HepG2 (cell line): ENCODE results near the gene SUPT6H. TPM values are rescaled to one million over a fixed set of nuclear protein-coding genes. Genes with fewer than 3 reads are reported as not detected.

Source experiments
- DPF2 ChIP-seq: sonication (generic); formaldehyde crosslinking; IDR thresholded peaks from 2 replicates; pipeline ENCODE4 v1.4.0; 2020; ENCODE audit warnings: mild to moderate bottlenecking, low read depth, missing genetic modification reagents, borderline replicate concordance
- E2F1 ChIP-seq: sonication (generic); formaldehyde crosslinking; IDR thresholded peaks from 2 replicates; pipeline ENCODE4 v1.5.0; 2020; ENCODE audit warnings: missing genetic modification reagents
- FLYWCH1 ChIP-seq: sonication (generic); formaldehyde crosslinking; IDR thresholded peaks from 2 replicates; pipeline ENCODE4 v1.8.1; 2023; ENCODE audit warnings: mild to moderate bottlenecking, missing genetic modification reagents
- HOXA5 ChIP-seq: sonication (generic); formaldehyde crosslinking; IDR thresholded peaks from 2 replicates; pipeline ENCODE4 v1.4.0; 2020; ENCODE audit warnings: missing genetic modification reagents
- KLF12 ChIP-seq: sonication (generic); formaldehyde crosslinking; IDR thresholded peaks from 2 replicates; pipeline ENCODE4 v1.4.0; 2020; ENCODE audit warnings: missing genetic modification reagents, borderline replicate concordance
- KLF15 ChIP-seq: sonication (generic); formaldehyde crosslinking; IDR thresholded peaks from 2 replicates; pipeline ENCODE4 v1.8.1; 2023; ENCODE audit warnings: borderline replicate concordance, mild to moderate bottlenecking, inconsistent platforms, missing genetic modification reagents, mixed read lengths
- MAF1 ChIP-seq: sonication (generic); formaldehyde crosslinking; IDR thresholded peaks from 2 replicates; pipeline ENCODE4 v1.5.0; 2020; ENCODE audit warnings: missing genetic modification reagents, borderline replicate concordance
- MAZ ChIP-seq, 2 experiments: sonication (generic) in 1 of 2; formaldehyde crosslinking in 1 of 2; IDR thresholded peaks; 2 replicates each; pipeline versions ENCODE4 v1.5.0 to v1.6.1; 2012 to 2020; ENCODE audit warnings: low read depth in 2 of 2, mild to moderate bottlenecking in 2 of 2, borderline replicate concordance in 1 of 2, improper control_type of control experiment in 1 of 2, low read length in 1 of 2, missing genetic modification reagents in 1 of 2, moderate library complexity in 1 of 2
- MEIS2 ChIP-seq: sonication (generic); formaldehyde crosslinking; IDR thresholded peaks from 2 replicates; pipeline ENCODE4 v1.9.0; 2021; ENCODE audit warnings: mild to moderate bottlenecking, missing genetic modification reagents
- POLR2A ChIP-seq, 2 experiments: IDR thresholded peaks; 2 replicates each; pipeline ENCODE4 v1.6.1; 2011; ENCODE audit warnings: low read depth in 2 of 2, low read length in 2 of 2, mild to moderate bottlenecking in 1 of 2, moderate library complexity in 1 of 2; ENCODE audit not compliant: insufficient read depth in 1 of 2
- PTBP1 ChIP-seq: fragments of 200-400 bp; formaldehyde crosslinking; IDR thresholded peaks from 2 replicates; pipeline ENCODE4 v1.6.1; 2018; ENCODE audit warnings: low read length, low read depth; ENCODE audit not compliant: poor library complexity, severe bottlenecking
- ZFAT ChIP-seq: sonication (generic); formaldehyde crosslinking; conservative IDR thresholded peaks from 2 replicates; pipeline ENCODE4 v1.8.1; 2023; ENCODE audit warnings: missing genetic modification reagents, inconsistent platforms
- ZNF235 ChIP-seq: sonication (generic); formaldehyde crosslinking; IDR thresholded peaks from 2 replicates; pipeline ENCODE4 v1.8.1; 2023; ENCODE audit warnings: mild to moderate bottlenecking, missing genetic modification reagents, borderline replicate concordance
- ZNF782 ChIP-seq: sonication (generic); formaldehyde crosslinking; IDR thresholded peaks from 2 replicates; pipeline ENCODE4 v1.4.0; 2020; ENCODE audit warnings: missing genetic modification reagents, mild to moderate bottlenecking, borderline replicate concordance
- polyA plus RNA-seq, 8 experiments: library from polyadenylated mRNA; depleted of rRNA in 3 of 8; stranded (reverse) in 7 of 8; unstranded in 1 of 8; fragments of >200 nt; fragmentation: Illumina TruSeq in 4 of 8; extraction: Trizol in 4 of 8; gene quantifications; 2 replicates each; pipeline versions ENCODE4 v1.2.1 to v1.2.3, GENCODE V29; 2011 to 2016; ENCODE audit warnings: low read depth in 4 of 8, missing spikeins in 1 of 8, mixed read lengths in 1 of 8; ENCODE audit not compliant: insufficient read depth in 1 of 8
- total RNA-seq, 5 experiments: library from RNA; depleted of rRNA; stranded (reverse); fragments of >200 nt; fragmentation: Illumina TruSeq; extraction: Trizol; gene quantifications; 2 replicates each; pipeline ENCODE4 v1.2.3, GENCODE V29; 2016; ENCODE audit warnings: low read depth in 1 of 5
- TF ChIP-seq, protein P1 (sequence below): IDR thresholded peaks from 2 replicates; pipeline ENCODE4 v1.6.1; 2016; ENCODE audit warnings: missing compliant biosample characterization, missing genetic modification reagents, borderline replicate concordance
- TF ChIP-seq, protein P2 (sequence below): sonication (generic); formaldehyde crosslinking; IDR thresholded peaks from 2 replicates; pipeline ENCODE4 v1.4.0; 2020; ENCODE audit warnings: missing genetic modification reagents, borderline replicate concordance
- TF ChIP-seq, protein P3 (sequence below): sonication (generic); formaldehyde crosslinking; IDR thresholded peaks from 2 replicates; pipeline ENCODE4 v1.5.0; 2020; ENCODE audit warnings: missing genetic modification reagents
- TF ChIP-seq, protein P4 (sequence below): sonication (generic); formaldehyde crosslinking; IDR thresholded peaks from 2 replicates; pipeline ENCODE4 v1.4.0; 2020; ENCODE audit warnings: mild to moderate bottlenecking, missing genetic modification reagents, borderline replicate concordance

Gene SUPT6H
- total and polyA plus RNA-seq, 2 of the 13 experiments (the other 11 are each of a cell fraction or from before 2014, with no cell fraction given), result 32.7 to 39.9 TPM

- TF ChIP-seq MAF1 (CRISPR knock-in tag) (no peak; the same call in 1 of the 2 replicates), MAZ (IDR thresholded peaks at IDR 0.05; ENCODE audit: borderline replicate concordance, low read depth, low read length) (peak; percentile 15; the same call in 1 of the 2 replicates), MAZ (CRISPR knock-in tag; IDR thresholded peaks at IDR 0.05; ENCODE audit: low read depth) (peak; percentile 35; the same call in 1 of the 2 replicates), KLF15 (CRISPR knock-in tag) (no peak), PTBP1 (peak; percentile 91), ZFAT (CRISPR knock-in tag) (no peak), FLYWCH1 (no peak), ZNF235 (no peak; the same call in 1 of the 2 replicates), DPF2 (CRISPR knock-in tag) (no peak), MEIS2 (no peak; the same call in none of the 2 replicates), HOXA5 (peak; percentile 29; the same call in 1 of the 2 replicates), E2F1 (CRISPR knock-in tag) (peak; percentile 57; the same call in 1 of the 2 replicates), KLF12 (CRISPR knock-in tag) (peak; percentile 88), ZNF782 (CRISPR knock-in tag) (peak; percentile 51; the same call in 1 of the 2 replicates), POLR2A (IDR thresholded peaks at IDR 0.05; ENCODE audit: insufficient read depth in 1 of 2, low read depth in 2 of 2, low read length in 2 of 2) (peak in 1 of 2 experiments; percentile 92; a peak in 3 of 4 replicates)
- TF ChIP-seq, protein P1, sequence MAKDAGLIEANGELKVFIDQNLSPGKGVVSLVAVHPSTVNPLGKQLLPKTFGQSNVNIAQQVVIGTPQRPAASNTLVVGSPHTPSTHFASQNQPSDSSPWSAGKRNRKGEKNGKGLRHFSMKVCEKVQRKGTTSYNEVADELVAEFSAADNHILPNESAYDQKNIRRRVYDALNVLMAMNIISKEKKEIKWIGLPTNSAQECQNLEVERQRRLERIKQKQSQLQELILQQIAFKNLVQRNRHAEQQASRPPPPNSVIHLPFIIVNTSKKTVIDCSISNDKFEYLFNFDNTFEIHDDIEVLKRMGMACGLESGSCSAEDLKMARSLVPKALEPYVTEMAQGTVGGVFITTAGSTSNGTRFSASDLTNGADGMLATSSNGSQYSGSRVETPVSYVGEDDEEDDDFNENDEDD, result no peak
- TF ChIP-seq, protein P2, sequence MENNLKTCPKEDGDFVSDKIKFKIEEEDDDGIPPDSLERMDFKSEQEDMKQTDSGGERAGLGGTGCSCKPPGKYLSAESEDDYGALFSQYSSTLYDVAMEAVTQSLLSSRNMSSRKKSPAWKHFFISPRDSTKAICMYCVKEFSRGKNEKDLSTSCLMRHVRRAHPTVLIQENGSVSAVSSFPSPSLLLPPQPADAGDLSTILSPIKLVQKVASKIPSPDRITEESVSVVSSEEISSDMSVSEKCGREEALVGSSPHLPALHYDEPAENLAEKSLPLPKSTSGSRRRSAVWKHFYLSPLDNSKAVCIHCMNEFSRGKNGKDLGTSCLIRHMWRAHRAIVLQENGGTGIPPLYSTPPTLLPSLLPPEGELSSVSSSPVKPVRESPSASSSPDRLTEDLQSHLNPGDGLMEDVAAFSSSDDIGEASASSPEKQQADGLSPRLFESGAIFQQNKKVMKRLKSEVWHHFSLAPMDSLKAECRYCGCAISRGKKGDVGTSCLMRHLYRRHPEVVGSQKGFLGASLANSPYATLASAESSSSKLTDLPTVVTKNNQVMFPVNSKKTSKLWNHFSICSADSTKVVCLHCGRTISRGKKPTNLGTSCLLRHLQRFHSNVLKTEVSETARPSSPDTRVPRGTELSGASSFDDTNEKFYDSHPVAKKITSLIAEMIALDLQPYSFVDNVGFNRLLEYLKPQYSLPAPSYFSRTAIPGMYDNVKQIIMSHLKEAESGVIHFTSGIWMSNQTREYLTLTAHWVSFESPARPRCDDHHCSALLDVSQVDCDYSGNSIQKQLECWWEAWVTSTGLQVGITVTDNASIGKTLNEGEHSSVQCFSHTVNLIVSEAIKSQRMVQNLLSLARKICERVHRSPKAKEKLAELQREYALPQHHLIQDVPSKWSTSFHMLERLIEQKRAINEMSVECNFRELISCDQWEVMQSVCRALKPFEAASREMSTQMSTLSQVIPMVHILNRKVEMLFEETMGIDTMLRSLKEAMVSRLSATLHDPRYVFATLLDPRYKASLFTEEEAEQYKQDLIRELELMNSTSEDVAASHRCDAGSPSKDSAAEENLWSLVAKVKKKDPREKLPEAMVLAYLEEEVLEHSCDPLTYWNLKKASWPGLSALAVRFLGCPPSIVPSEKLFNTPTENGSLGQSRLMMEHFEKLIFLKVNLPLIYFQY (CRISPR knock-in tag), result no peak
- TF ChIP-seq, protein P3, sequence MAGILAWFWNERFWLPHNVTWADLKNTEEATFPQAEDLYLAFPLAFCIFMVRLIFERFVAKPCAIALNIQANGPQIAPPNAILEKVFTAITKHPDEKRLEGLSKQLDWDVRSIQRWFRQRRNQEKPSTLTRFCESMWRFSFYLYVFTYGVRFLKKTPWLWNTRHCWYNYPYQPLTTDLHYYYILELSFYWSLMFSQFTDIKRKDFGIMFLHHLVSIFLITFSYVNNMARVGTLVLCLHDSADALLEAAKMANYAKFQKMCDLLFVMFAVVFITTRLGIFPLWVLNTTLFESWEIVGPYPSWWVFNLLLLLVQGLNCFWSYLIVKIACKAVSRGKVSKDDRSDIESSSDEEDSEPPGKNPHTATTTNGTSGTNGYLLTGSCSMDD (CRISPR knock-in tag), result no peak
- TF ChIP-seq, protein P4, sequence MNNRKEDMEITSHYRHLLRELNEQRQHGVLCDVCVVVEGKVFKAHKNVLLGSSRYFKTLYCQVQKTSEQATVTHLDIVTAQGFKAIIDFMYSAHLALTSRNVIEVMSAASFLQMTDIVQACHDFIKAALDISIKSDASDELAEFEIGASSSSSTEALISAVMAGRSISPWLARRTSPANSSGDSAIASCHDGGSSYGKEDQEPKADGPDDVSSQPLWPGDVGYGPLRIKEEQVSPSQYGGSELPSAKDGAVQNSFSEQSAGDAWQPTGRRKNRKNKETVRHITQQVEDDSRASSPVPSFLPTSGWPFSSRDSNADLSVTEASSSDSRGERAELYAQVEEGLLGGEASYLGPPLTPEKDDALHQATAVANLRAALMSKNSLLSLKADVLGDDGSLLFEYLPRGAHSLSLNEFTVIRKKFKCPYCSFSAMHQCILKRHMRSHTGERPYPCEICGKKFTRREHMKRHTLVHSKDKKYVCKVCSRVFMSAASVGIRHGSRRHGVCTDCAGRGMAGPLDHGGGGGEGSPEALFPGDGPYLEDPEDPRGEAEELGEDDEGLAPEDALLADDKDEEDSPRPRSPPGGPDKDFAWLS (CRISPR knock-in tag), result no peak; the same call in 1 of the 2 replicates
Observed at GRCh38 chr17:28743243-28744103, 81.5 kb downstream of the SUPT6H start, which contains the start of gene TRAF4 (continued).
